UCSD-AML1 (cell line): ENCODE measurements around the gene OLFM1.
"Not testable (repeated sequence)": the region's sequence is repeated elsewhere in the genome, so short reads cannot be mapped to it uniquely, and the experiment has no call there.

Experiments used
- DNase-seq: peaks from one replicate; lab custom pipeline; 2025; ENCODE audit not compliant: unreplicated experiment; lab: John Stamatoyannopoulos, UW

OLFM1 gene

DNA sequence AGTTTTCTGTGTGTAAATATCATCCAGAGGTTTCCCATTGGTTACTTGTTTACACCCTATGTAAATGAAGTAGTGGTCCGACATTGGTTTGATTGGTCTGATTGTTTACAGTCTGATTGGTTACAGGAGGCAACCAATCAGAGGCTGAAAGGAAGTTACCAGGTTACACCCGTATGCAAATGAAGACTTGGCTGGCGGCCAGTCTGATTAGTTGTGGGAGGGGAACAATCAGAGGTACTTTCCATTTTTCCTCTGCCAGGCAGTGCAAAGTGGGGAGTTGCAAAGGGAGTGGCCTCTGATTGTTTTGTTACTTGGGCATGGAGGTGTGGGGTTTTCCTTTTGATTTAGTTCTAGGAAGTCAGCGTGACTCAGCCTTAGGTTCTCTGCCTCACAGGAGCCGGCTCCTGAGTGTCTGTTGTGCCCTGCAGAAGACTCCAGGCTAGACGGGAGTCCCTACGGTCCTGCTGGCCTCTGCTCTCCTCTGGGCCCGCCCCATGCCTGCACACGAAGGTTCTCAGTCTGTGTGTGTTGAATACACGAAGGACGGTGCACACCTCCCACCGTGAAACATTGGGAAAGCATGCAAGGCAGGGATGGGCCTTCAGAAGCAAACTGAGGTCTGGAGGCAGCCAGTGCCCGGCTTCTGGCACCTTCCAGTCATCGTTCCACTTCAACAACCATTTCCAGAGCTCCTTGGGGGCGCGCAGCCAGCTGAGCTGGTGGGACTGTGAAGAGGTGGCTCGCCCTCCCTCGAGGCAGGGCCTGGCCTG, 42.9 kb downstream of the OLFM1 start:
- DNase-seq = no peak

DNA sequence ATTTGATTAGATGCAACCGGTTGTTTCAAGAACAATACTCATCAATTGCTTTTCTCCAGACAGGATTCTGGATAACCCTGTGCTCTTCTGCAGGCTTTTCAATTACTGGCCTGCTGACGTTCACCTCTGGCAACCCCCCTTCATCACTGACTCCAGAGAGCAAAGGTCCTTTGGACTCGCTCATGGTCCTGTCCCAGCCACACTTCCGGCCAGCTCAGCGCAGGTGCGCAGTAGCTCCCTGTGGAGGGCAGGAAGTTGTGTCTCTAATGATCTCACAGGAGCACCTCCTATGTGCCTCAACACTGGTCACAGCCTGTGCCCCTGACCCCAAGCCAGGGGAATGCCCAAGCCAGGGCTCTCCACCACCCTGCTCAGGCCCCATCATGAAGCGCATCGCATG, 44.0 kb downstream of the OLFM1 start:
- DNase-seq = no peak

DNA sequence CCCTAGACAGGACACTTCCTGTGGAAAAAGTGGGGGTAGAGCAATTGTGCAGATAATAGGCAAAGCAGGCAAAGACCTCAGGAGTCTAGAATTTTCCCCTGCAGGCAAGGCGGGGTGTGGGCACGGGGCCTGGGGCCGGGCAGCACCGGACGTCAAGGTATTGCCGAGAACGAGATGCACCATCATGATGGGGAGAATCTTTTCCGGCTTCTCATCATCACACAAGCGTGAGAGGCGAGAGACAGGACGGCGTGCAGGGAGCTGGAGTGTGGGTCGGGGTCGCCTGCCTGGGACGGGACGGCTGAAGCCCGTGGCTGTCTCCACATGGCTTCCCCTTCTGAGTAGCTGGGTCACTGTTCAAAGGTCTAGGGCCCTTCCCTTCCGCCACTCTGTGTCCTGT, 44.5 kb downstream of the OLFM1 start:
- DNase-seq = no peak

DNA sequence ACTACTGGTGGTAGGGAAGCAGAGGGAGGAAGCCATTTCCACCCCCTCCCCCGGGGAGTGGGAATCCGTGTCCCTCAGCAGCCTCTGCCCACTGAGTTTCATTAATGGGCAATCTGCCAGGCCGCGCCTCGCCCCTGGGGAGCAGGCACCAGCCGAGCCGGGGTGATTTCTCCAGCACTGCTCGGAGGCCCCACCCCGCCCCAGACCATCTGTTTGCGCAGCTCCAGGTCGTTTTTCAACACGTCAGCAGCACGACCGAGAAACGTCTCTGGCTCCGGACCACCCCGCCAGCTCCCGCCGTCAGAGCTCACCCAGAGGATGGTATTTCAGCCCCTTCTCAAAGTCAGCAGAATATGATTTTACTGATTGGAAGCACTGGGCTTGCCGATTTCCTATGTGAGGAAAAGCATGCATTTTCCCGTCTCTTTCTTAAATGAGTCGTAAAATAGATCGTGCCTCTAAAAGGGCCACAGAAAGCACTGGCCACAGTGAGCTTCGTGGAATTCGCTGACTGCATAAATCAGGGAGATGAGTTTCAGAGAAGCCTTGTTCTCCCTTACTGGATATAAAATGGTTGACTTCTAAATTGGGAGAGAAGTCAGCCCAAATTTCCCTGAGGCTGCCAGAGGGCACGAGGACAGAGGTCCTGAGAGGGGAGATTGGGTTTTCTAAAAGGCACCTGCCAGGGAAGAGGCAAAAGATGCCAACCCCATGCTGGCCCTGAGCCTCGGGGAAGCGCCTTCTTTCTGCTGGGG, 47.0 kb downstream of the OLFM1 start:
- DNase-seq = no peak

DNA sequence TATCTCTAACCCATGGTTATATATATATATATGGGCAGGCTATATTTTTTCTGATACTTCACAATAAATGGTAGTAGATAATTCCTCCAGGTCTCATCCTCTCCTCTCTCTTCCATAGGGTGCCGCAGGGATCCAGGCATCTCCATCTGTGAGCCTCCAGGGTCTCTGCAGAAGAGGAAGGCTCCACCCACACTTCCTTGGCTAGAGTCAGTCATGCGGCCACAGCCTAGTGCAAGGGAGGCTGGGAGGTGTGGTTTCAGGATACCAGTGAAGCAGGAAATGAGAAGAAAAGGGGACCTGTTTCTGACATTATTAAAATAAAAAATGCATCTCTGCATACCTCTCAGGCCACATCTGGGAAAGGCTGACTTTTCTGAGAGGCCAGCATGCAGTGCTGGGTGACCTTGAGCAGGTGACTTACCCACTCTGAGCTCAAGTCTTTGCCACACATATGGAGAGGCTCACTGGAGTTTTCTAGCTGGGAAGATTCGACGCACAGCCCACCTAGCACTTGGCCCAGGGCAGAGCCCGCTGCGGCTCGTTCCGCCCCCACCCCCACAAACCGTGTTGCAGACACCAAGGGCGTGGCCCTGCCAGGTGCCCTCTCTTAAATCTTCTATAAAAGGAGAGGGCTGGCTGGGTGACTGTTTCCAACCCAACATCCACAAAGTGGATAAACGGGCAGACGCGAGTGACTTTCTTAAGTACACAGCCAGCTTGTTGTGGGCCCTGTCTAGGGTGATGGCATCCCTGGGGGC, 47.9 kb downstream of the OLFM1 start:
- DNase-seq = no peak

DNA sequence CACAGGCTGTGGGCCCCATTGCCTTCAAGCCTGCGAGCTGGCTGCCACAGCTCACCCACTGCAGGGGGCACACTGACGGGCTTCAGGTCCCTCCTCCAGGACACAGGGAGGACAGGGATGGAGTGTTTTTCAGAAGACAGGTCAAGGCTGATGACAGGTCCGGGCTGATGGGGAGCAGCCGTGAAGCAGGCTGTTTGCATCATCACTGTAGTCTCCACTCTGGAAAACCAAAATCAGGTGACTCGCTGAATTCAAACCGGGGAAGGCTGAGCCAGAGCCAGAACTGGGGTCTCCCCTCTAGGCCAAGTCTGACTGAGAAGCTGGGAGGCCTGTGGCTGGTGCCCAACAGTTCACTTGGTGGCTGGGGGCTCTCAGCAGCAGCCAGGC, 48.5 kb downstream of the OLFM1 start:
- no peak for DNase-seq

DNA sequence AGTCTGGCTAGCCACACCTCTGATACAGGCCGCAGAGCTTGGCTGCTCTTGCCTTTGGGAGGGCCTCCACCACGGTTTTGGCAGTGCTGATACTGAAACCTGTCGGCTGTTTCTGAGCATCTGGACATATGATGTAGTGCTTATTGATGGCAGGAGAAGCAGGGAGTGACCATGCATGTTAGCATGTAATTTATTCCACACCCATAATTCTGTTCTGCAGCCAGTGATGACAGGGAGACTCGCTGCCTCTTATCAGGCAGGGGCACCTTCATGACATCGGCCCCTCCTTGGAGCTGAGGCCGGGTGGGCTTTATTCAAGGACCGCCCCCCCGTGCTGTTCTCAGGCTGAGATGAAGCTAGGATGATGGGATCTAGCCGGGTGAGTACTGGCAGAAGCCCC, 49.0 kb downstream of the OLFM1 start:
- DNase-seq = no peak

DNA sequence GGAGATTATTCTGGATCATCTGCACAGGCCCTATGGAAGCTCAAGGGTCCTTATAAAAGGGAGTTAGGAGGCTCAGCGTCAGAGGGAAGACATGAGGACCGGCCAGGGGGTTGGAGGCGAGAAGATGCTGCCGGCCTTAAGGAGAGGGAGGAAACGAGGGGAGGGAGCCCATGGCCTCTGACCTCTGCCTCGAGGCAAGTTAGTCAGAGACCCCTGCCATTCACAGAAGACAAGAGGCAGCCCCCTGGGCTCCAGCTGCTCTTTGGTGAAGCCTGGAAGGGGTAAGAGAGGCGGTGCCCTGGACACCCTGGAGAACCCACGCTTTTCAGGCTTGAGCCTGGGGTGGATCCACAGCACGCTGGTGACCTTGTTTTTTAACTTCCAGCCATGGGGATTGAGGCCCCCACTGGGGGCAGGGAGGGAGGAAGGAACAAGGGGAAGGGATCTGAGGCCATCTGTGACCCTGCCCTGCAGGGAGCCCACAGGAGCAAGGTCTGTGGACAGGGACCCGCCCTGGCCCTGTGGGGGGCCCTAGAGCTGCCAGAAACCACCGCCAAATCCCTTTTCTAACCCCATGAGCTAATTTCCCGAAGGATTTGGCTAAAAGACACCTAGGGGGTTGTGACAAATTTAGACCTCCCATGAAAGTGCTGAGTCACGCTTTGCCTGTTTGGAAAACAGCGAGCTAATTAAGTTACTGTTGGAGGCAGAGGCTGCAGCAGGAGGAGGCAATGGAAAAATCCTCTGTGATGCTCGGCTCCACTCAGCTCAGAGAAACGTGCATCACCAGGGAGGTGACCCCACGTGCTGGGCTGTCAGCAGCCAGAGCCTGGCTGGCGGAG, 49.7 kb downstream of the OLFM1 start:
- DNase-seq = no peak

DNA sequence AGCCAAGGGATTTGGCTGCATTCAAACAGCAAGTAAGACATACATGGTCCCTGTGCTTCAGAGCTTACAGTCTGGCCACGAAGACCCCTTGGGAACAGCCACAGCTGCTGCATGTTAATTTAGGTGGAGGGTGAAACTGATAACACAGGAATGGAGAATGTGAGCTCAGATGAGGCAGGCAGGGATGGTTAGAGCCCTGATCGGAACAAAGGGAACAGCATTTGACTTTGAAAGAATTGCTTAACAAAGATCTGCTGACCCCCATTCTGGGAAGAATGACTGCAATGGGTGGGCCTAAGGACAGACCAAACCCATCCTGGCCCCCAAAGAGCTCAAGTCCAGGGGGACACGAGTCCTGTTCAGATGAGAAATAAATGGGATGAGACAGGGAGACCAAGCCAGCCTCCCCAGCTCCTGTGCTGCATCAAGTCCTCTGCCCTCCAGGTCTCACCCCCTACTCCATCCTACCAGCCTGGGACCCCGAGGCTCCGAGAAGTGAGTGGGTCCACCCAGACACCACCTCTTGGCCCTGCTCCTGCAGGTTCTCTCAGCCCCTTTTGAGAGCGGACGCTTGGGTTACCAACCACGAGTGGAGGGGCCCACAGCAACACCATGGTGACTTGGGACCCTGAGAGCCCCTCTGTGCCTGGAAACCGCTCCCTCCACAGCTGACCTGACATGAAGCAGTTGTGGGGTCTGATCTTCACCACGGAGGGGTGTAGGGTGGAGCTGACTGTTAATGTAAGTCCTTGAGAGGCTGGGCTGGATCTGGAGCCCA, 50.8 kb downstream of the OLFM1 start:
- no peak for DNase-seq

DNA sequence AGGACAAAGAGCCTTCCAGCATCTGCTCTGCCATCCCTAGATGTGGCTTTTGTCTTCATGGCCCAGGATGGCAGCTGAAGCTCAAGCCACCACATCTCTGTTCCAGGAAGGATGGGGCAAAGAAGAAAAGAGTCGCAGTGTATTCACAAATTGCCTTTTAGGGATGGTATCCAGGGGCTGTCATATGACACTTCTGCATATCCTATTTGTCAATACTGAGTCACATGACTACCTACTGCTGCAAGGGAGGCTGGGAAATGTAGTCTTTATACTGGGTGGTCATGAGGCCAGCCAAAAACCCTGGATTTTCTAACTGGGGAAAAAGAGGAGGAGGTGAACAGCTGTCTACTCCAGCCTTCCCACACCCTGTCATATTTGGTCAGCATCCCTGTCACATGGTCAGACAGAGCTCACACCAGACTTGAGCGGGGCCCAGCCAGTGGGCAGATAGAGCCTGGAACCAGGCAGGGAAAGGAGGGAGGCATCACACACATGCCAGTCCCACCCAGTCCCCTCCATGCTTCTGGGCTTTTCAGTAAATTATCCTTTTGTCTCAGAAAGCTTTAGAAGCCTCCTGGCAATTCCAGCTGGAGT, 52.0 kb downstream of the OLFM1 start:
- no peak for DNase-seq

DNA sequence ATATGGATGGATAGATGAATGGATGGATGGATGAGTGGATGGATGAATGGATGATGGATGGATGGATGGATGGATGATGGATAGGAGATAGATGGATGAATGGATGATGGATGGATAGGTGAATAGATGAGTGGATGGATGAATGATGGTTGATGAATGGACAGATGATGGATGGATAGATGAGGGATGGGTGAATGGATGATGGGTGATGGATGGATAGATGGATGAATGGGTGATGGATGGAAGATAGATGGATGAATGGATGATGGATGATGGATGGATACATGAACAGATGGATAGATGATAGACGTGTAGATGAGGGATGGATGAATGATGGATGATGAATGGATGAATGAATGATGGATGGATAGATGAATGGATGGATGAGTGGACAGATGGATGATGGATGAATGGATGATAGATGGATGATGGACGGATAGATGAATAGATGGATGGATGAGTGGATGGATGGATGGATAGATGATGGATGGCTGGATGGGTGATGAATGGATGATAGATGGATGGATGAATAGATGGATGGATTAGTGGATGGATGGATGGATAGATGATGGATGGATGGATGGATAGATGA, 53.8 kb downstream of the OLFM1 start:
- DNase-seq = no peak

DNA sequence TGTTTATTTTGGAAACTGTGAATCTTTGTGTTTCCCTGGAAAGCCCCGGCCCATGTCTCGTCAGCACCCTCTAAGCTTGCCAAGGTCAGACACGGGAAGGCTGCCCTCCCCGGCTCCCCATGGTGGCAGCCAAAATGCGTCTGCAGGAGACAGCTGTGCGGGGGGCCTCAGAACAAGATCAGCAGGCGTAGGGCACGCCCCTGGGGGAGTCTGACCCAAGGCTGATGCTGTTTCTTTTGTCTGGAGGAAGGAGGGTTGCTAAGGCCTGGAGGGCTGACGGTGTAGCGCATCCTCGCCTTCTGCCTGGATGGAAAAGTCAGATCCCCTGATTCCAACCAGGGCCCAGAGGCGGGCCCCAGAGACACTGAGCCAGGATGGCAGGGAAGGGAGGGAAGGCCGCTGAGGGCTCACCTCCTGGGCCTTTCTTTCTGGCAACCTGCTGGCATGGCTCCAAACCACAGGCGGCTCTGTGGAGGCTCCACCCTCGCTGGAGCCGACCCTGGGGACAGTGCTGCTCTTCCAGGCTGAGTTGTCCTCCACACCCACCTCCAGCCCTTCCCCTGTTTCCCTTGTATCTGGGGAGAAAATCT, 57.2 kb downstream of the OLFM1 start:
- no peak for DNase-seq

DNA sequence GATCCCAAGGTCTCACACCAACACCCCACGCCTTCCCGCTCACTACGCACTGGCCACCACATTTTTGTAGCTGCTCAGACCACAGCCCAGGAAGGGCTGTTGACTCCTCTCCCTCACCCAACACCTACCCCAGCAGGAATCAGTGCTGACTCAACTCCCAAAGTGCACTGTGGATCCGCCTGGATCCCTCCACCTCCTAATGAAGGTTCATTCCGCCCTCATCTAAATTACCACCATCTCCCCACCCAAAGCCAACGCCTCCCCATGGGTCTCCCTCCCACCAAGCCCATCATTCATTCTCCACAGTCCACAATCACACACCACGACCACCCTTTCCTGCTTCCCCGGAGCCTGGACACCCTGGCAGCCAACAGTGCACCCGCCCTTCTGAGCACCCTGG, 57.8 kb downstream of the OLFM1 start:
- no peak for DNase-seq

DNA sequence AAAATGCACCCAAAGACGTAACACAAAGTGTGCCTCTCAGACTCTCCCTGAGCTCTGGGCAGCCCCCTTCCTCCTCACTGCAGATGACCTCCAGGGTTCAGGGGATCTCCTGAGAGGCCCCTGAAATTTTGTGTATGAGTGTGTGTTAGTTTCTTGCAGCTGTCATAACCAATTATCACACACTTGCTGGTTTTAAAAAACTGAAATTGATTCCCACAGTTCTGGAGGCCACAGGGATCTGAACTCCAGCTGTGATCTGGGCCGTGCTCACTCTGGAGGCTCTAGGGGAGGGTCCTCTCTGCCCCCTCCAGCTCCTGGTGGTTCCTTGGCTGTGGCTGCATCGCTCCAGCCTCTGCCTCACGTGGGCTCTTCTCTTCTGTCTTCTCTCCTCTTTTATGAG, 58.8 kb downstream of the OLFM1 start:
- no peak for DNase-seq

DNA sequence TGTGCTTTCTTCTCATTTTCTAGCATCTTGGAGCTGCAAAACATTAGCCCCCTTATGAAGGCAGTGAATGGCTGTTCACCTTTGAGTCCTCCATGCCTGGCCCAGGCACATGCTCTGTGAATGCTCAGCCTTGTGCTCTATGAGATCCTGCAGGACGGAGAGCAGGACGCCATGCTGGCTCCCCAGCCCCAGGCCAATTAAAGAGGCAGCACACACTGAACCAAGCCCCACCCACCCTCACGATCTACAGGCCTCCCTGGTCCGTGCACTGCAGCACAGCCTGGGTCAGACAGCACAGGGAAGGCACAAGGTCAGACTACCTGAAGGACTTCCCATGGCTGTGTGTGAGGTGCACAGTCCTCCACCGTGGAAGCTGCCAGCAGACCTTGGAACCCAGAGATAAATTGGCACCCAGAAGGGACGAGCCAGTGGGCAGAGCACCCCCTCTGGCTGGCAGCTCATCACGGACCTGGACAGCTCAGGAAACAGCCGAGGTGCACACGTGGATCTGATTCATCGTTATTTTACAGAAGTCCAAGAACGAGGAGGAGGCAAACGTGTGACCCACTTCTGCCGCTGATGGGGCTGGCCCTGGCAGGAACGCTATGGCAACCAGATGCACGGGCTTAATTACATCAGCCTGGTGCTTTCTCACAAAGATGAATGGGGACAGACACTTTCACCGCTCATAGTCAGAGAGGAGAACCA, 59.5 kb downstream of the OLFM1 start:
- no peak for DNase-seq

DNA sequence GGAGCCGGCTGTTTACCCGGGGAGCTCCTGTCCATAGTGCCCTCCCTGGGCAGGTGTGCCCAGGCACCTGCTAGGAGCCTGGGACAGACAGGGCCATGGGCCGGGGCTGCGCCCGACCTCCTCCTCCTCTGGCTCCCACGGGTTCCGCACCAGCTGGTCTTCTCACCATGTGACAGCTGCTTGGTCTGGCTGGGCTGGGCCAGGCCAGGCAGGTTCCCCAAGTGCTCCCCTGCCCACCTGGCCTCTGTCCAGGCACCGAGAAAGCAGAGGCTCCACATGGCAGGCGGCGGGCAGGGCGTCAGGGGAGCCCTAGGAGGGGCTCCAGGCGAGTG, 60.0 kb downstream of the OLFM1 start:
- DNase-seq = no peak

DNA sequence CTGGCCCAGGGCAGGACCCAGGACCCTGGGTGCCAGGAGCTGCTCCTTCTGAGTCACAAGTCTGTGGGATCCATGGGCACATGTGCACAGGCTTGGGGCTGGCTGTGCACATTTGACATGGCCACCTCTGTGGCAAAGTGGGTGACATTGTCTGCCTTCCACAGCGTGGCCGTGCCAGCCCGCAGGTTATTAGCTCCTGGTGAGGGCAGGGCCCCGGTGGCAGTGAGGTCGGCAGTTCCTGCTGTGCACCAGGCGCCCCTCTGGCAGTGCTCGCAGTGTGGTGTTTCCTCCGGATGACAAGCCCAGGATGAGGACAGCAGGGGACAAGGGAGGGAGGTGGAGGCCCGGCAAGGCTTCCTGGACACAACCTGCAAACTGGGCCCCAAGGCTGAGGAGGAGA, 60.5 kb downstream of the OLFM1 start:
- no peak for DNase-seq

DNA sequence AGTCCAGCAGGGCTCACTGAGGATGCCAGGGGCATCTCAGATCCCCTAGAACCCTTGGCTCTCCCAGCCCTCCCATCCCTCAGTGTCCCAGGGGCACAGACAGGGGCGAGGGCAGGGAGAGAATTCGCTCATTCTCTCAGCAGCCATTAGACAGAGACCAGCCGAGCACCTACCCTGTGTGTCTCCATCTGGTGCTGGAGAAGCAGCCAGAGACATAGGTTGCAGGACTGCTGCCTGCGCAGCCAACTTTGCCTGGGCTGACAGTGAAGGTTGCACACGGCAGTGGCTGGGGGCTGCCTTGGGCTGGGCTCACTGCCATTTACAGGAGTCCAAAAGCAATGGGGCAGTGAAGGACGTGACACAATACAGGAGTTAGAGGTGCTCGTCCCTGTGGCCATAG, 60.9 kb downstream of the OLFM1 start:
- DNase-seq = no peak

DNA sequence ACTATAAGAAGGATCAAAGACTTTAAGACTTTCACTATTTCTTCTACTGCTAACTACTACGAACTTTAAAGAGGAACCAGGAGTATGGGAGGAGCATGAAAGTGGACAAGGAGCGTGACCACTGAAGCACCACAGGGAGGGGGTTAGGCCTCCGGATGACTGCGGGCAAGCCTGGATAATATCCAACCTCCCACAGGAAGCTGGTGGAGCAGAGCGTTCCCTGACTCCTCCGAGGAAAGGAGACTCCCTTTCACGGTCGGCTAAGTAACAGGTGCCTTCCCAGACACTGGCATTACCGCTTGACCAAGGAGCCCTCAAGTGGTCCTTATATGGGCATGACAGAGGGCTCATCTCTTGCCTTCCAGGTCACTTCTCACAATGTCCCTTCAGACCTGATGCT, 62.4 kb downstream of the OLFM1 start:
- not testable (repeated sequence) for DNase-seq
